Right ventricle myocardium inferior (tissue), 1 donor: Measurements from ENCODE around the gene ZNF597. TPM values are rescaled to one million over a fixed set of nuclear protein-coding genes. Genes with fewer than 3 reads are reported as not detected.
"Not testable (repeated sequence)": the region's sequence is repeated elsewhere in the genome, so short reads cannot be mapped to it uniquely, and the experiment has no call there.

Source experiments
- ATAC-seq: fragments of 200-7000 bp; cut with Tn5 transposase; one replicate; pipeline ENCODE4 v1.9.1; 2020; ENCODE audit warnings: mild to moderate bottlenecking, moderate library complexity
- DNase-seq: peaks from one replicate; pipeline ENCODE4 v3.0.0; 2021; ENCODE audit errors: missing footprints
- intact Hi-C: fragments of 100-400 bp; cut with DNase I; formaldehyde crosslinking; loops from one replicate; pipeline ENCODE4 v1.11.0; 2022
- total RNA-seq: library from RNA; stranded (reverse); fragmentation: NEBNext Ultra II Directional; extraction: Animal tissue kit (Norgen Biotek cat#: 25700); gene quantifications from one replicate; pipeline ENCODE4 v1.2.1, GENCODE V29; 2021
- donor health status: DM: no; HTN: yes; CAD: no; lungs with severe emphysema.

Gene ZNF597
- total RNA-seq, 1 donor from 2014 or later = 1.8 TPM

- DNase-seq = no peak
- intact Hi-C loops = no loop called here
- no peak for ATAC-seq
These were observed 35.1 kb upstream of the ZNF597 start for GRCh38 chr16:3478242-3478925.

DNA sequence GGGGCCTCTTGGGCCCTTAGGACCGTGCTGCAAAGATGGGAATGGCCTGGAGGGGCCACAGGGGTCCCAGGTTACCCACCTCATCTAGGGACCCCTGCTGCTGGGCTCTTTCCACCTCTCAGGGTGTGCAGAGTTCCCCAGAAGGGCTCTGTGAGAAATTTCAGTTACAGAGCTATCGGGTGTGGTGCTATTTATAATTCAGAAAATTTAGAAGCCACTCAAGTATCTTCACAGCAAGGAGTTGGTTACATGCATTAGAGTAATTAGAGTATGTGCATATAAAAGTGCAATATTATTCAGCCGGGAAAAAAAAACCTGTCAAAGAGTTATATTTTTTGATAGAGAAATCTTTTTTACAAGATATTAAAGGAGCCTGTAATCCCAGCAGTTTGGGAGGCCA, 33.1 kb upstream of the ZNF597 start:
- peak; percentile 23 for ATAC-seq

DNA sequence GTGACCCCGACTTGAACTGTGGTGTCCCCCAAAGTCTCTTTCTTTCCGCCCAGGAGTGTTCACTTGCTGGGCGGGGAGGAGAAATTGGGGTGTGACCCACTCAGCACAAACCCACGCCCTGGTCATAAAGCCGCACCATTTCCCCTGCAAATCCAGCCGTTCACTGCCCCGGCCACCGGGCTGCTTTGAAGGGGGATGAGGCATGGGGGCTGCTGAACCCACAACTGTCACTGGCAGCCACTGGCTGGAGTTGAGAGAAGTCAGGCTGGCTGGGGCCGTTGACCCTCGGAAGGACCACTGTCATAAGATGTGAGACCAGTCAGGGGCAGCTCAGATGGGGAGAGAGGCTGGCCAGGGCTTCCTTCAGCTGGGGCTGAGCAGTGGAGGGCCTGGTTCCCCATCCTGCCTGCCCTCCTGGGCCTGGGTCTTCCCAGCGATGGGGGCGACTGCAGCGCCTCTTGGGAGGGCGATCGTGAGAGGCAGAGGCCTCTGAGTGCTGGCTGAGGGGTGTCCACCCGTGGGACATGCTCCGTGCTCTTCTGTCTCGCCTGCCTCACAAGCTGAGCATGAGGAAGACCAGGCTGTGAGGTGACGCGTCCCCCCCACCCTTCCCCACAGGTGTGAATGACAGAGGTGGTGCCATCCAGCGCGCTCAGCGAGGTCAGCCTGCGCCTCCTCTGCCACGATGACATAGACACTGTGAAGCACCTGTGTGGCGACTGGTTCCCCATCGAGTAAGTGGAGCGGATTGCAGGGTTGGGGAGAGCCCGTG, 32.5 kb upstream of the ZNF597 start:
- intact Hi-C loops = no loop called here
- DNase-seq (no peak), ATAC-seq (peak; percentile 17)

More for the DNA sequence above, 33.1 kb upstream of the ZNF597 start:
- intact Hi-C loops = no loop called here
- no peak for DNase-seq

DNA sequence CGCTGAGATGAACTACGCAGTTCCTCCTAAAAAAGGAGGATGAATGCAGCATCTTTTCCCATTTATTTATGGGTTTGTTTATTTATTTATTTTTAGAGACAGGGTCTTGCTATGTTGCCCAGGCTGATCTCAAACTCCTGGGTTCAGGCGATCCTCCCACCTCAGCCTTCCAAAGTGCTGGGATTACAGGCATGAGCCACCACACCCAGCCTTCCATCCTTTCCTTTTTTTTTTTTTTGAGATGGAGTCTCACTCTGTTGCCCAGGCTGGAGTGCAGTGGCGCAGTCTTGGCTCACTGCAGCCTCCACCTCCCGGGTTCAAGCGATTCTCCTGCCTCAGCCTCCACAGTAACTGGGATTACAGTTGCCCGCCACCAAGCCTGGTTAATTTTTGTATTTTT, 31.6 kb upstream of the ZNF597 start:
- ATAC-seq, DNase-seq, intact Hi-C loops: not testable (repeated sequence)

DNA sequence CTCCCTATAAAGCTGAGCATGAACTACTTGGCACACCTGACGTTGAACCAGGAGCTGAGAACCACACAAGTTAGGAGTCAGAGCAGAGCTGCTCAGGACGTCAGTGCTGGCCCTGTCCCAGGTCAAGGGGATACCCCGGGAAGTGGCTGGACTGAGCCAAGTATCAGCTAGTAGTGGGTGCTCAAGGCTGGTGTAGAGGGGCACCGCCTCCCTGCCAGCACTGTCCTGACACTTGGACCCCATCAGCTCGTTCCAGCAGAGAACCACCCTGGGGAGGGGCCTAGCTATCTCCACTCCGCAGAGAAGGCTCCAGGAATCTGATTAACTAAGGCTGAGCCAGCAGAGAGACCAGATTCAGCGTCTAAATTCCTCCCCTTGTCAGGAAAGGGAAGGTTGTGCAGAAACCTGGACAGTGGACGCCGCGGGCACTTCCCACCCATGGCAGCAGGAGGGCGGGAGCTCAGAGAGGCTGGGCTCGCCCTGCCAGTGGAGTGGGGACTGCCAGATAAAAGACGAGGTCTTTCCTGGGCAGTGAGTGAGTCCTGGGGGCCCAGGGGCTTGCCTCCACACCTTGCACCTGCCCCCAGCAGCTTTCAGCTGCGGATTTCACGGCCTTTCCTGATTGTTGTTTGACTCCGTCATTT, 31.0 kb upstream of the ZNF597 start:
- intact Hi-C loops = no loop called here
- no peak for DNase-seq
- peak; percentile 23 for ATAC-seq

DNA sequence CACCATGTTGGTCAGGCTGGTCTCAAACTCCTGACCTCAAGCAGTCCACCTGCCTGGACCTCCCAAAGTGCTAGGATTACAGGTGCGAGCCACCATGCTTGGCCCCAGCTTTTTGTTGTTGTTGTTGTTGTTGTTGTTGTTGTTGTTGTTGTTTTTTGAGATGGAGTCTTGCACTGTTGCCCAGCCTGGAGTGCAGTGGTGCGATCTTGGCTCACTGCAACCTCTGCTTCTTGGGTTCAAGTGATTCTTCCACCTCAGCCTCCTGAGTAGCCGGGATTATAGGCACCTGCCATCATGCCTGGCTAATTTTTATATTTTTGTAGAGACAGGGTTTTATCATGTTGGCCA, 30.3 kb upstream of the ZNF597 start:
- ATAC-seq, DNase-seq, intact Hi-C loops: not testable (repeated sequence)

- ATAC-seq = no peak
- intact Hi-C loops = no loop called here
- no peak for DNase-seq
These were observed 29.7 kb upstream of the ZNF597 start for GRCh38 chr16:3472878-3473595.

- no peak for DNase-seq
- intact Hi-C loops = no loop called here
These were observed 28.3 kb upstream of the ZNF597 start for GRCh38 chr16:3471518-3472176.

DNA sequence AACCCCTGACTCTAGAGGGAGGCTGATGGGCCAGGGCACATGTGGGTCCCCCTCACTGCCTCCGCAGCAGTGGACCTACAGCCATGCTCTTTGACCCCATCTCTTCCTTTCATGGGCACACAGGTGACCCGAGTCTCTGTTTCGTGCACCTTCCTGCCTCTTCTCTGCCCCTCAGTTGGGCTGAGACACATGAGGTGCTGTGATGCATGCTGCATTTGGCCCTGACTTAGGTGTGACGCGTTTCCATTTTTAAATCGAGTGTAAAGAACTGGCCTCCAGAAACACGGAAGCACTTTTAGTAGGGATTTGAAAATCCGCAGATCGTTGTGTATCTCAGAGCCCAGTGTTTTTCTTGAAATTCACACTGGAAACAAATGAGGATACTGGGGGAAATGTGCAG, 27.4 kb upstream of the ZNF597 start:
- intact Hi-C loops = no loop called here
- DNase-seq = no peak
- no peak for ATAC-seq

More at GRCh38 chr16:3471518-3472176, 28.3 kb upstream of the ZNF597 start:
- no peak for ATAC-seq

DNA sequence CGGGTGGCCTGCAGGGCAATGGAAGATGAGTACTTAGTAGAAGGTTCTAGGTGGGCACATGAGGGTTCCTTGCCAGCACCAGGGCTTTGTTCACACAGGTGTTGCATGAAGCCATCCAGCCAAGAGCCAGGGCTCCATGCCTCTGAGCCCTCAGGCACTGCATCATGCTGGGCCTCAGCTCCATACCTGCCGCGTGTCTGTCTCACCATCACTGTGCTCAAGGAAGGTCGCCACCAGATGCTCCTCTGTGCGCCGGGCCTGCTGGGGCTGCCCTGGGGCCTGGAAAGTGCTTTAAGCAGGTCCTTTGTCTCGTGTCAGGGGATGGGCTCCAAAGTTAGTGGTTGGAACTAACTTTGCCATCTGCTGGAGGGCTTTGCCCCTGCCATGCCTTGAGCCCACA, 26.4 kb upstream of the ZNF597 start:
- DNase-seq (no peak), ATAC-seq (no peak)
- intact Hi-C loops = no loop called here

- no peak for ATAC-seq
- intact Hi-C loops = no loop called here
These were observed 25.2 kb upstream of the ZNF597 start for GRCh38 chr16:3468501-3468900.

GRCh38 chr16:3467921-3468320, 24.6 kb upstream of the ZNF597 start:
- DNase-seq (no peak), ATAC-seq (no peak)
- intact Hi-C loops = no loop called here

More at GRCh38 chr16:3468501-3468900, 25.2 kb upstream of the ZNF597 start:
- no peak for DNase-seq

DNA sequence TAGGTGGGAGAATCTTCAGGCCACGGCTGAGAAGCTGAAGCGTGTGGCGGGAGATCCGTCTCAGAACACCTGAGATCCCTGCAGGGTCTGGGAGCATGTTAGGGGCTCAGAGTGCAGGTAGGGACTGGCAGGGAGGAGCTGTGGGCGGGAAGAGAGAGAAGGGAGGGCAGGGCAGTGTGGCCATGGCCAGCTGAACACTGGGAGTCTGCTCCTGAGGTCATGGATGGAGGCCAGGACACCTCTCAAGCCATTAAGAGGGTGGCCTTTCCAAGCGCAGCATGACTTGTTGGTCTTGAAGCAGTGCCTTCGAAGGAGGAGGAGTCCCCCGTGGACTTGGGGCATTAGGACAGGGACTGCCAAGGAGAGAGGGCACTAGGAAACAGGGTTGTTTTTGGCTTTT, 23.9 kb upstream of the ZNF597 start:
- ATAC-seq = peak; percentile 51
- no peak for DNase-seq

DNA sequence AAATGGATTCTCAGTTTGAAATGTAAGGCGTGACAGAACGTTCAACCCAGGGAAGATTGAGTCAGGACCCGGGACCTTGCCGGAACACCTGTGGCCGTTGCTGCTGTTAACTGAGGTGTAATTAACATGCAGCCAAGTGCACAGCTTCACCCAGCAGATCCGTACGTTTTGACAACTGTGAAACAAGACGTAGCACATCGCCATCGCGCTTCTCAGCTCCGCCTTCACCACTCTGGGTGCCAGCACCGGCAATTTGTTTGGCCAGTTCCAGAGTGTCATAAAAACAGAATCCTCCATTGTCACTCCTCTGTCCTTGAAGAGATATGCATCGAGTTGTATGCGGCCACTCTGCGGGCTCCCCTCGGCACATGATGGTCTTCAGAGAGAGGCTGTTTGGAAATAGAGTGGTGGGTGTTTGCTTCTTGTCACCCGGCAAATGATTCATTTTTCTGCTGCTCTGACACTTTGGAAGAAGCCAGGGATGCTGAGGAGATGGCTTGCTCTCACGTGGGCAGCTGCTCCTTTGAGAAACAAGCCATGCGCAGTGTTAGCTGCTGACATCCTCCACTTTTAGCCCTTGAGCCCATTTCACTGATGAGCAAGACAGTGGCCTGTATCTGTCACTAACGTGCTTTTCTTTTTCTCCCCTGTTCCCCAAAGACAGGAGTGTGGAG, 22.7 kb upstream of the ZNF597 start:
- intact Hi-C loops = no loop called here
- DNase-seq = no peak
- ATAC-seq = peak; percentile 14

More for the DNA sequence above, 23.9 kb upstream of the ZNF597 start:
- intact Hi-C loops = no loop called here

DNA sequence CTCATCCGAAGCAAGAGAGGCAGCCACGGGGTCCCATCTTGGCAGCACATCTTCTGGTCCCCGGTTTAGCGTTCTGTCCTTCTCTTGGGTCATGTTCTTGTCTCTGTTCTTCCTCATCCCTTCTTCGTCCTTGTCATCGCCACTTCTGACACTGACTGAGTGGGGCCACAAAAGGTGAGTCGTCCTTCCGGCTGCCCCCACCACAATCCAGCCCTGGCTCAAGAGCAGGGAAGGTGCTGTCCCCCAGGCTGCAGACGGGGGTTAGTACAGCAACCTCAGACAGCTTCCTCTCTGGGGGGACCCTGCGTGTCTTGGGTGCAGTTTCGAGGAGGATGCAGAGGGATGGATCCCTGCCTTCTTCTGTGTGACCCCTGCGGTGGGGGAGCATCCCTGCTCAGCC, 22.0 kb upstream of the ZNF597 start:
- DNase-seq (no peak), ATAC-seq (no peak)

DNA sequence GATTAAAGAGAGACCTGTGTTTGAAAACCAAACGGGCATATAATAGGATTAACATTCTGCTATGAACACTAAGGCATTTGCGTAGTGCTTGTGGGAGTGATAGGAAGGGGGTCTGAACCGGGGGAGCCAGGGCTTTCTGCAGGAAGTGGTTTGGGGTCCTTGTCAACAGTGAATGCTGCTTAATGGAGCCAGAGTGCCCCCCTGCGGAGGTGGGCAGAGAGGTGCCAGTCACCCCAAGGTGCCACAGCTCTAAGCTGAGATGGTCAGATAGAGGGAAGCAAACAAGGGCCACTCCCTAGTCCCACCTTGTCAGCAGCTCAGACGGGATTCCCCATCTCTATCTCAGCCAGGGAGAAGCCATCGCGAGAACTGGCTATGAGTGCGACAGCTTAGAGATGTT, 17.8 kb upstream of the ZNF597 start:
- intact Hi-C loops = no loop called here
- ATAC-seq = no peak
- no peak for DNase-seq

More for the DNA sequence above, 22.0 kb upstream of the ZNF597 start:
- intact Hi-C loops = no loop called here

- intact Hi-C loops = loop anchor here (1.0 kb wide), 1 partner anchor 41 kb away; the partner anchor contains the start of gene CLUAP1
These were observed 17.3 kb upstream of the ZNF597 start for GRCh38 chr16:3460585-3460984.

DNA sequence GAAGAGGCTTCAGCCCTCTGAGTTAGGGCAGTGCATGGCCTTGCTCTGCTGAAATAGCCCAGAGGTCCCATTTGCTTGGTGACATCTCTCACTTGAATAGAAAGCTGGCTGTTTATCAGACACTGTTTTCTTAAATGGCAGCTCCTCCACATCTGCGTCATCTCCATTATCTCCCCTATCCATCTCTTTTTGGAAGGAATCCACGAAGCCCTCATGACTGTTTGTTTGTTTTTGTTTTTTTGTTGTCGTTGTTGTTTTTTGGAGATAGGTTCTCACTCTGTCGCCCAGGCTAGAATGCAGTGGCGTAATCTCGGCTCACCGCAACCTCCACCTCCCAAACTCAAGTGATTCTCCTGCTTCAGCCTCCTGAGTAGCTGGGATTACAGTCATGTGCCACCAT, 16.8 kb upstream of the ZNF597 start:
- DNase-seq (no peak), ATAC-seq (no peak)
- intact Hi-C loops = loop anchor here (1.0 kb wide), 1 partner anchor 41 kb away; the partner anchor contains the start of gene CLUAP1

More at GRCh38 chr16:3460585-3460984, 17.3 kb upstream of the ZNF597 start:
- no peak for DNase-seq
- ATAC-seq = no peak
